Ishikawa (cell line): Measurements from ENCODE around the gene GRIFIN.

Experiments
- CEBPB ChIP-seq: IDR thresholded peaks from 2 replicates; pipeline ENCODE4 v1.6.1; 2012
- CREB1 ChIP-seq: IDR thresholded peaks from 2 replicates; pipeline ENCODE4 v1.6.1; 2012; ENCODE audit warnings: low read depth
- EGR1 ChIP-seq: IDR thresholded peaks from 2 replicates; pipeline ENCODE4 v1.6.1; 2012
- EP300 ChIP-seq: IDR thresholded peaks from 2 replicates; pipeline ENCODE4 v1.6.1; 2012; ENCODE audit warnings: borderline replicate concordance
- FOXM1 ChIP-seq: IDR thresholded peaks from 2 replicates; pipeline ENCODE4 v1.6.1; 2012; ENCODE audit warnings: low read depth, borderline replicate concordance
- MAX ChIP-seq: IDR thresholded peaks from 2 replicates; pipeline ENCODE4 v1.6.1; 2012
- NFIC ChIP-seq: IDR thresholded peaks from 2 replicates; pipeline ENCODE4 v1.6.1; 2012
- RAD21 ChIP-seq: IDR thresholded peaks from 2 replicates; pipeline ENCODE4 v1.6.1; 2012; ENCODE audit warnings: low read depth
- REST ChIP-seq: IDR thresholded peaks from 2 replicates; pipeline ENCODE4 v1.6.1; 2012; ENCODE audit warnings: low read depth, mild to moderate bottlenecking
- TAF1 ChIP-seq: IDR thresholded peaks from 2 replicates; pipeline ENCODE4 v1.6.1; 2012; ENCODE audit warnings: low read depth, mild to moderate bottlenecking
- TCF12 ChIP-seq: IDR thresholded peaks from 2 replicates; pipeline ENCODE4 v1.6.1; 2012; ENCODE audit warnings: low read depth
- TEAD4 ChIP-seq: IDR thresholded peaks from 2 replicates; pipeline ENCODE4 v1.6.1; 2012
- YY1 ChIP-seq: IDR thresholded peaks from 2 replicates; pipeline ENCODE4 v1.6.1; 2012; ENCODE audit warnings: low read depth
- ZBTB7A ChIP-seq: IDR thresholded peaks from 2 replicates; pipeline ENCODE4 v1.6.1; 2012; ENCODE audit warnings: low read depth
- TF ChIP-seq, protein P1 (sequence below): IDR thresholded peaks from 2 replicates; pipeline ENCODE4 v1.6.1; 2012

Gene GRIFIN, protein sequence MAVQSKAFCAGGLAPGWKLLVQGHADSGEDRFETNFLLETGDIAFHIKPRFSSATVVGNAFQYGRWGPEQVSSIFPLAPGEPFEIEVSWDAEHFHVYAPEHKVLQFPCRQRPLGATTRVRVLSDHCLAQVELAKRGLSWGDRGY

GRCh38 chr7:2476298-2476697, at the start of gene GRIFIN:
Gene GRIFIN, minus strand, starts transcription at chr7:2476398. Its CDS starts 15 bp downstream, at chr7:2476383.
- no peak for TF ChIP-seq CEBPB
- TF ChIP-seq CREB1: no peak
- no peak for TF ChIP-seq TEAD4
- TF ChIP-seq TAF1: no peak
- no peak for TF ChIP-seq RAD21
- no peak for TF ChIP-seq YY1
- no peak for TF ChIP-seq NFIC
- TF ChIP-seq FOXM1: no peak
- TF ChIP-seq, protein P1, sequence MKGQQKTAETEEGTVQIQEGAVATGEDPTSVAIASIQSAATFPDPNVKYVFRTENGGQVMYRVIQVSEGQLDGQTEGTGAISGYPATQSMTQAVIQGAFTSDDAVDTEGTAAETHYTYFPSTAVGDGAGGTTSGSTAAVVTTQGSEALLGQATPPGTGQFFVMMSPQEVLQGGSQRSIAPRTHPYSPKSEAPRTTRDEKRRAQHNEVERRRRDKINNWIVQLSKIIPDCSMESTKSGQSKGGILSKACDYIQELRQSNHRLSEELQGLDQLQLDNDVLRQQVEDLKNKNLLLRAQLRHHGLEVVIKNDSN: no peak
- TF ChIP-seq EP300: no peak
- TF ChIP-seq REST: no peak
- TF ChIP-seq TCF12: no peak

DNA sequence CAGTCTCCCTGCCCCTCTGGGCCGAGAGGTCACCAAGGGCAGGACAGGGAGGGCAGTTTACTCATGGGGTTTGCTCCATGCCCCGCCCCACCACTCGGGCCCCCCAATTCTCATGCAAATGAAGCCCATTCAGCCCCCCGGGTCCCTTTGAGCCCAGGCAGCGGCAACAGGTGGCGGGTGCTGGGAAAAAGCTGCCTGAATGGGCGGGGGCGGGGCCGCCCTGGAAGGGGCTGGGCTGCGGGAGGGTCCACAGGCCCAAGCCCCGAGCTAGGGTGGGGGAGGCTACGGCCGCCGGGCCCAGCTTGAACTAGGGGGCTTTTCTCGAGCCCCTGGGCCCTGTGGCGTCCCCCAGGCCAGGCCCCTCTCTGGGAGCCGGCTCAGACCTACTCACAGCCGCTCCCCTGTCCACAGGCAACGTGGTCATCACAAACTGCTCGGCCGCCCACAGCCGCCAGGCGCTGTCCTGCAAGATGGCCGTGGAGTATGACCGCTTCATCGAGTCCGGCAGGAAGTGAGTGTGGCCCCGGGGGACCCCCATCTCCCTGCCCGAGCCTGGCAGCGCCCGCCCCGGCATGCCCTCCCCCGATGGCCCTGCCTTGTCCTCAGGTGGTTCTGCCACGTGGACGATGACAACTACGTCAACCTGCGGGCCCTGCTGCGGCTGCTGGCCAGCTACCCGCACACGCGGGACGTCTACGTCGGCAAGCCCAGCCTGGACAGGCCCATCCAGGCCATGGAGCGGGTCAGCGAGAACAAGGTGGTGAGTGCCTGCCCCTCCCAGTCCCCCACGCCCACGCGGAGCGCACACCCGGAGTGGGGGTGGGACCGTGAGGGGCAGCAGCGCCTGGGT, 48.8 kb upstream of the GRIFIN start:
- peak; percentile 42; the same call in 1 of the 2 replicates for TF ChIP-seq EGR1
- TF ChIP-seq RAD21: no peak
- no peak for TF ChIP-seq YY1
- no peak for TF ChIP-seq FOXM1

- TF ChIP-seq TAF1 (peak; percentile 44; the same call in 1 of the 2 replicates), CEBPB (no peak; the same call in 1 of the 2 replicates), NFIC (peak; percentile 96), EP300 (peak; percentile 89), REST (no peak), TEAD4 (peak; percentile 71), MAX (peak; percentile 90), TCF12 (peak; percentile 100), YY1 (peak; percentile 4; the same call in 1 of the 2 replicates), RAD21 (peak; percentile 5; the same call in 1 of the 2 replicates), FOXM1 (peak; percentile 39; the same call in 1 of the 2 replicates), ZBTB7A (no peak; the same call in none of the 2 replicates), EGR1 (no peak)
- TF ChIP-seq, protein P1: no peak; the same call in 1 of the 2 replicates
Observed at GRCh38 chr7:2523941-2524807, 48.0 kb upstream of the GRIFIN start.

DNA sequence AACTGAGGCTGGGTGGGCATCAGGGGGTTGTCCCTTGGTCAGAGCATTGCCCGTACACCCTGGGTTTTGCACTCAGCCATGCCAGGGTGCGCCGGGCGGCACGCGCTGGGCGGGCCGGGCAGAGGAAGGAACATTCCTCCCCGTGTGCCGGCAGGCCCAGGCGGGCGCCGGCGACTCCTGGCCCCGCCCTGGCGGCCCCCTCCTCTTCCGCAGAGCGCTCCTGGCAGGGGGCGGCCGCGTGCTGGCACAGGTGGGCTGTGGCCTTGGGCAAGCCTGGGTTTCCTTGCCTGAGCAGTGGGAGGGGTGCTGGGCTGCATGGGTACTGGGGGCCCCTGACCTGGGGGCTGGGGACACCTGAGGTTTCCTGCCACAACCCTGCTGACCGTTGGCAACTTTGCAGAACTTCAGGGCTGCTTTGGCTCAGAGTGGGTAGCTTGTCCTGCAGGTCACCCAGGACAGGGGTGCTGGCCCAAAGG, 47.3 kb upstream of the GRIFIN start:
- TF ChIP-seq CREB1: no peak
- TF ChIP-seq REST: no peak
- TF ChIP-seq RAD21: no peak
- TF ChIP-seq EP300: peak; percentile 58
- TF ChIP-seq TAF1: no peak
- peak; percentile 95 for TF ChIP-seq ZBTB7A
- TF ChIP-seq MAX: peak; percentile 54
- TF ChIP-seq TCF12: peak; percentile 53; the same call in 1 of the 2 replicates
- peak; percentile 69; the same call in 1 of the 2 replicates for TF ChIP-seq TEAD4
- no peak; the same call in 1 of the 2 replicates for TF ChIP-seq EGR1
- TF ChIP-seq FOXM1: no peak
- TF ChIP-seq CEBPB: no peak
- peak; percentile 49 for TF ChIP-seq NFIC
- no peak for TF ChIP-seq YY1
- TF ChIP-seq, protein P1: peak; percentile 13; the same call in 1 of the 2 replicates
